DOHH2 (cell line): ENCODE measurements around the gene RALGAPA2.

Experiments used
- CTCF ChIP-seq: fragments of 200-600 bp; sonication (generic); IDR thresholded peaks from one replicate; pipeline ENCODE4 v1.5.1; 2014; ENCODE audit warnings: antibody characterized with exemption, mild to moderate bottlenecking, low read depth, low read length; ENCODE audit not compliant: poor library complexity, severe bottlenecking
- EZH2phosphoT487 ChIP-seq: fragments of 200-600 bp; sonication (generic); IDR thresholded peaks from 2 replicates; pipeline ENCODE4 v1.6.1; 2017; ENCODE audit warnings: borderline replicate concordance, mild to moderate bottlenecking, antibody characterized with exemption, low read length, moderate library complexity, mixed read lengths

GRCh38 chr20:20362774-20363433 lies 349.5 kb downstream of the RALGAPA2 start:
- TF ChIP-seq CTCF (no peak), EZH2phosphoT487 (no peak)
